Measurements from ENCODE around the gene HECTD2. TPM values are rescaled to one million over a fixed set of nuclear protein-coding genes. Genes with fewer than 3 reads are reported as not detected.

Gene HECTD2
- total RNA-seq, 1 experiment from 2014 or later: 11.5 TPM

GRCh38 chr10:91409069-91409868, 875 bp upstream of the HECTD2 start:
- ATAC-seq (peak; percentile 86), DNase-seq (ENCODE audit: low read depth, low spot score) (peak; percentile 25)
- peak overlapping the region; percentile 94 for H3K27ac ChIP-seq (ENCODE audit: low read length)
- peak overlapping the region; percentile 82 to 89 for H3K4me3 ChIP-seq (ENCODE audit: low read depth in 2 of 2, low read length in 2 of 2)
- intact Hi-C loops (cut with micrococcal nuclease; ENCODE audit: unreplicated experiment): no loop called here
- H3K27me3 ChIP-seq (ENCODE audit: control insufficient read depth, insufficient read depth, low read length): no peaks in the 10 kb centered on the region; the same call in 1 of the 2 replicates
- in situ Hi-C loops (cut with HindIII; ENCODE audit: low pct_unique_long_range_greater_than_20kb, low sequenced_read_pairs): no loop called here
- TF ChIP-seq SIN3A (IDR thresholded peaks at IDR 0.05; ENCODE audit: borderline replicate concordance, insufficient read depth, low read depth, low read length) (no peak), CTCF (IDR thresholded peaks at IDR 0.05) (peak; percentile 28; the same call in 1 of the 2 replicates), REST (IDR thresholded peaks at IDR 0.05; ENCODE audit: insufficient read depth in 1 of 2, low read depth in 2 of 2, low read length in 1 of 2) (0 out of 4 replicates have a peak, but pooled peaks of 1 of the 2 experiments have one; percentile 21), TCF7L2 (IDR thresholded peaks at IDR 0.05; ENCODE audit: low read depth, low read length) (no peak), POLR2AphosphoS5 (IDR thresholded peaks at IDR 0.05; ENCODE audit: low read depth, low read length) (peak; percentile 86)
- no peaks in the 10 kb centered on the region for H3K36me3 ChIP-seq (ENCODE audit: control insufficient read depth, insufficient read depth, low read length)
- CTCF ChIA-PET: interaction anchor here (1.0 kb wide), 1 partner anchor 226 kb away, joined by 3 read pairs; no protein-coding TSS in a partner anchor
- H3K9me3 ChIP-seq (ENCODE audit: control insufficient read depth, insufficient read depth, low read depth, low read length): no peaks in the 10 kb centered on the region
- POLR2A ChIA-PET: no interaction called here
- peaks cover 17% of the 10 kb centered on the region for H3K4me1 ChIP-seq (ENCODE audit: control insufficient read depth, insufficient read depth, low read length)
- no TSS peak for BruUV-seq (replicated peaks)

GRCh38 chr10:91410638-91411371, 661 bp downstream of the HECTD2 start:
- ChIA-PET POLR2A (interaction anchor here (0.7 kb wide), 1 partner anchor 72 kb away, joined by 3 read pairs; no protein-coding TSS in a partner anchor), CTCF (interaction anchor here (1.1 kb wide), 1 partner anchor 112 kb away, joined by 3 read pairs; no protein-coding TSS in a partner anchor)
- Histone ChIP-seq H3K27me3 (ENCODE audit: control insufficient read depth, insufficient read depth, low read length) (no peaks in the 10 kb centered on the region), H3K9me3 (ENCODE audit: control insufficient read depth, insufficient read depth, low read depth, low read length) (no peaks in the 10 kb centered on the region), H3K4me1 (ENCODE audit: control insufficient read depth, insufficient read depth, low read length) (peaks cover 17% of the 10 kb centered on the region), H3K27ac (ENCODE audit: low read length) (peak overlapping the region; percentile 90), H3K36me3 (ENCODE audit: control insufficient read depth, insufficient read depth, low read length) (no peaks in the 10 kb centered on the region), H3K4me3 (ENCODE audit: low read depth in 2 of 2, low read length in 2 of 2) (peak overlapping the region; percentile 78 to 89)
- intact Hi-C loops (cut with micrococcal nuclease; ENCODE audit: unreplicated experiment): loop anchor here (5.0 kb wide), 1 partner anchor 336 kb away; no protein-coding TSS in a partner anchor
- BruUV-seq (replicated peaks): no TSS peak
- in situ Hi-C loops (cut with HindIII; ENCODE audit: low pct_unique_long_range_greater_than_20kb, low sequenced_read_pairs): no loop called here
- no peak for TF ChIP-seq TCF7L2 (IDR thresholded peaks at IDR 0.05; ENCODE audit: low read depth, low read length)
- no peak for TF ChIP-seq REST (IDR thresholded peaks at IDR 0.05; ENCODE audit: insufficient read depth in 1 of 2, low read depth in 2 of 2, low read length in 1 of 2)
- TF ChIP-seq SIN3A (IDR thresholded peaks at IDR 0.05; ENCODE audit: borderline replicate concordance, insufficient read depth, low read depth, low read length): no peak
- no peak for TF ChIP-seq POLR2AphosphoS5 (IDR thresholded peaks at IDR 0.05; ENCODE audit: low read depth, low read length)
- no peak for TF ChIP-seq CTCF (IDR thresholded peaks at IDR 0.05)
- DNase-seq (ENCODE audit: low read depth, low spot score) (no peak), ATAC-seq (peak; percentile 81; the same call in 1 of the 2 replicates)
